Activated CD4-positive, alpha-beta T cell treated with anti-CD3 and anti-CD28 coated beads, Interleukin-2, Interleukin-4, amounts not matched to agents 100 ng/mL and 50 ng/mL, durations not matched to agents 16 hours and 8 hours (primary cell): Measurements from ENCODE around the gene XPOT.
"Not testable (repeated sequence)": the region's sequence is repeated elsewhere in the genome, so short reads cannot be mapped to it uniquely, and the experiment has no call there.

Source experiments
- DNase-seq: peaks from one replicate; pipeline ENCODE4 v3.0.0-alpha.2; 2020; ENCODE audit warnings: low spot score

The XPOT gene, protein sequence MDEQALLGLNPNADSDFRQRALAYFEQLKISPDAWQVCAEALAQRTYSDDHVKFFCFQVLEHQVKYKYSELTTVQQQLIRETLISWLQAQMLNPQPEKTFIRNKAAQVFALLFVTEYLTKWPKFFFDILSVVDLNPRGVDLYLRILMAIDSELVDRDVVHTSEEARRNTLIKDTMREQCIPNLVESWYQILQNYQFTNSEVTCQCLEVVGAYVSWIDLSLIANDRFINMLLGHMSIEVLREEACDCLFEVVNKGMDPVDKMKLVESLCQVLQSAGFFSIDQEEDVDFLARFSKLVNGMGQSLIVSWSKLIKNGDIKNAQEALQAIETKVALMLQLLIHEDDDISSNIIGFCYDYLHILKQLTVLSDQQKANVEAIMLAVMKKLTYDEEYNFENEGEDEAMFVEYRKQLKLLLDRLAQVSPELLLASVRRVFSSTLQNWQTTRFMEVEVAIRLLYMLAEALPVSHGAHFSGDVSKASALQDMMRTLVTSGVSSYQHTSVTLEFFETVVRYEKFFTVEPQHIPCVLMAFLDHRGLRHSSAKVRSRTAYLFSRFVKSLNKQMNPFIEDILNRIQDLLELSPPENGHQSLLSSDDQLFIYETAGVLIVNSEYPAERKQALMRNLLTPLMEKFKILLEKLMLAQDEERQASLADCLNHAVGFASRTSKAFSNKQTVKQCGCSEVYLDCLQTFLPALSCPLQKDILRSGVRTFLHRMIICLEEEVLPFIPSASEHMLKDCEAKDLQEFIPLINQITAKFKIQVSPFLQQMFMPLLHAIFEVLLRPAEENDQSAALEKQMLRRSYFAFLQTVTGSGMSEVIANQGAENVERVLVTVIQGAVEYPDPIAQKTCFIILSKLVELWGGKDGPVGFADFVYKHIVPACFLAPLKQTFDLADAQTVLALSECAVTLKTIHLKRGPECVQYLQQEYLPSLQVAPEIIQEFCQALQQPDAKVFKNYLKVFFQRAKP

DNA sequence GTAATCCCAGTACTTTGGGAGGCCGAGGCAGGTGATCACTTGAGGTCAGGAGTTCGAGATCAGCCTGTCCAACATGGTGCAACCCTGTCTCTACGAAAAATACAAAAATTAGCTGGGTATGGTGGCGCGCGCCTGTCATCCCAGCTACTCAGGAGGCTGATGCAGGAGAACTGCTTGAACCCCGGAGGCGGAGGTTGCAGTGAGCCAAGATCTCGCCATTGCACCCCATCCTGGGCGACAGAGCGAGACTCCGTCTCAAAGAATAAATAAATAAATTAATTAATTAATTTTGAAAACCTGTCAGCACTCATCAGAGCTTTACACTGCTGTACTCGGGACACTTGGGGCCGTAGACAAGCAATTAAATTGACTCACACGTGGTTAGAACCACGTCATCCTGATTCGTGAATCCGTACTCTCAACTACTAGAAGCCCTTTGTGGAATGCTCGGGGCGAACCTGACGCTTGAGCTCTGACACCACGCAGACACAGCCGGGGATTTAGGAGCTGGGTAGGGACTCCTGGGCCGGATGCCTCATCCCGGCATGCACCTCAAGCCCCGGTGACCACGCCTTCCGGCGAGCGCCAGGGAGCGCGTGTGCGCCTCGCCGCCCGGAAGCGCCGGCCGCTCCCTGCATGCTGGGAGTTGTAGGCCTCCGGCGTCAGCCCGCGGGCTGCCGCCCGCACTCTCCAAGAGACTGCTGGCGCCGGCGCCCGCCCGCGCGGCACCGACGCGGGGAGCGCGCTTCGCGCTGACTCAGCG is at the start of gene XPOT:
XPOT (plus strand) TSS at position 686 of the 763 bp plus-strand sequence. CDS start 5,644 bp downstream, outside the sequence.
- peak; percentile 96 for DNase-seq

DNA sequence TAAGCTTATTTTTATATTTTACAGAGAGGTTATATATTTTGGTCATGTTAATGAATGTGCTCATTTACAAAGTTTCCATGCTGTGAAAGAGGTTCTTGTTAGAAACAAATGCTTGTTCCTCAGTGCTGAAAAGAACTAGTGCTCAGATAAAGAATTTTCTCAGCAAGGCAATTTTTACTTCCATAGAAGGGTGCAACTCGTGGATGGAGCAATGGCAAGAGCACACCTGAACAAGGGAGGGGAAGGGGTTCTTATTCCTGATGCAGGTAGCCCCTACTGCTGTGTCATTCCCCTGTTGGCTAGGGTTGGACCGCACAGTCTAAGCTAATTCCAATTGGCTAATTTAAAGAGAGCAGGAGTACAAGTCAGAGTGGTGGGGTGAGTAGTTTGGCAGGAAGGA is 48.0 kb upstream of the XPOT start:
- not testable (repeated sequence) for DNase-seq

DNA sequence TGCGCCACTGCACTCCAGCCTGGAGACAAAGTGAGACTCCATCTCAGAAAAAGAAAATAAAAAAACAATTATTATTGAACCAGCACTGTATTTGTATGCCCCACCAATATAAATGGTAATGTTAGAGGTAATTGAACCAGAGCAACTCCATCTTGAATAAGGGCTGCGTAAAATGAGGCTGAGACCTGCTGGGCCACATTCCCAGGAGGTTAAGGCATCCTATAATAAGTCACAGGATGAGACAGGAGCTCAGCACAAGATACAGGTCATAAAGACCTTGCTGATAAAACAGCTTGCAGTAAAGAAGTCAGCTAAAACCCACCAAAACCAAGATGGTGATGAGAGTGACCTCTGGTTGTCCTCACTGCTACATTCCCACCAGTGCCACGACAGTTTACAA is 43.0 kb upstream of the XPOT start:
- not testable (repeated sequence) for DNase-seq

DNA sequence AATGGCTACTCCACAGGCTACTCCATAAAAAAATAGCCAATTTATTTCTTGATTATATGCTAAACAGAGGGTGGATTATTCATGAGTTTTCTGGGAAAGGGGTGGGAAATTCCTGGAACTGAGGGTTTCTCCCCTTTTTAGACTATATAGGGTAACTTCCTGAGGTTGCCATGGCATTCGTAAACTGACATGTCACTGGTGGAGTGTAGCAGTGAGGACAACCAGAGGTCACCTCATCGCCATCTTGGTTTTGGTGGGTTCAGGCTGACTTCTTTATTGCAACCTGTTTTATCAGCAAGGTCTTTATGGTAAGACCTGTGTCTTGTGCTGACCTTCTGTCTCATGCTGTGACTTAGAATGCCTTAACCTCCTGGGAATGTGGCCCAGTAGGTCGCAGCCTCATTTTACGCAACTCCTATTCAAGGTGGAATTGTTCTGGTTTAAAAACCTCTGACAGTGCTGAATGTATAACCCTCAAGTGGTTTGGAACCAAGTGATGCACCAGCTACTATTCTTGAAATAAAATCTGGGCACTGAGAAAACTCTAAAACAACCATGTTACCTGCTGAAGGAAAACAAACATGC is 41.4 kb upstream of the XPOT start:
- no peak for DNase-seq

DNA sequence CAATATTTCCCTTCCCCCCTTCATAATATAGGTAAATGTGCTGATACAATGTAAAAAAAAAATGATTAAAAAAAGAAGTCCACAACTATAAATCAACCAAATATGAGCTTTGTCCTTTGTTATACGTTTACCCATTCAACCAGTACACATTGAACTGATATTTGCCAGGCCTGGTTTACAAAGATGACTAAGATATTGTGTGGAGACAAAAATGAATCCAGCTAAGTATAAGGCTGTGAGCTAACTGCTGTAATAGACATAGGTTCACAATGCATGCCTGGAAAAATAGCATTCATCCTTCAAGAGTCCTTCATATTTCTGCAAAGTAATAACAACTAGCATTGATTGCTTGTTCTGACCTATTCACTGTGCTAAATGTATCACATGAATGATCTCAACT is 20.5 kb upstream of the XPOT start:
- no peak for DNase-seq

DNA sequence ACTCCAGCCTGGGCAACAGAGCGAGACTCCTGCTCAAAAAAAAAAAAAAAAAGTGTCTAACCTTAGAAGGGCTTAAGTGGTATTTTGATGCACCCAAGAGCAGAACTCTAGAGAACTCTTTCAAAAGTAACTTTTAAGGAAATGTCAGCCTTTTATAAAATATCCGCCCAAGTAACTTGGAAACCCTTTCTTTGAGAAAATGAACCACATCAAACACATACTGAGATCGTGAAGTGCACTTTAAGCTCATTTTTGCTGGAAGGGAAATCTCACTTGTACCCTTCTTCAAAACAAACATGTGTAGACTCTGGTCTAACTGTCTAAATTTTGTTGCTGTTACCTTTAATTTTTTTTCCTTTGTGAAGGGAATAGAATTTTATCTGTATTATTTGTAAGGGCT is 19.2 kb upstream of the XPOT start:
- DNase-seq: peak; percentile 19

DNA sequence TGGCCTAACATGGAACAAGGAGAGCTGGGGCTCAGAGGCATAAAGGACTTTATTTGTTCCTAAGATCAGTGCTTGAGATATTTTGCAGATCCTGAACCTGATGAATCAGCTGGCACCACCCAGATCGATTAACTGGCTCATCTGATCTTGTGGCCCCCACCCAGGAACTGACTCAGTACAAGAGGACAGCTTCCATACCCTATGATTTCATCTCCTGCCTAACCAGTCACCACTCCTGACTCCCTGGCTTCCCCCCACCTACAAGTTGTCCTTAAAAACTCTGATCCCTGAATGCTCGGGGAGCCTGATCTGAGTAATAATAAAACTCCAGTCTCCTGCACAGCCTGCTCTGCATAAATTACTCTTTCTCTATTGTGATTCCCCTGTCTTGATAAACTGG is 18.7 kb upstream of the XPOT start:
- peak; percentile 35 for DNase-seq

DNA sequence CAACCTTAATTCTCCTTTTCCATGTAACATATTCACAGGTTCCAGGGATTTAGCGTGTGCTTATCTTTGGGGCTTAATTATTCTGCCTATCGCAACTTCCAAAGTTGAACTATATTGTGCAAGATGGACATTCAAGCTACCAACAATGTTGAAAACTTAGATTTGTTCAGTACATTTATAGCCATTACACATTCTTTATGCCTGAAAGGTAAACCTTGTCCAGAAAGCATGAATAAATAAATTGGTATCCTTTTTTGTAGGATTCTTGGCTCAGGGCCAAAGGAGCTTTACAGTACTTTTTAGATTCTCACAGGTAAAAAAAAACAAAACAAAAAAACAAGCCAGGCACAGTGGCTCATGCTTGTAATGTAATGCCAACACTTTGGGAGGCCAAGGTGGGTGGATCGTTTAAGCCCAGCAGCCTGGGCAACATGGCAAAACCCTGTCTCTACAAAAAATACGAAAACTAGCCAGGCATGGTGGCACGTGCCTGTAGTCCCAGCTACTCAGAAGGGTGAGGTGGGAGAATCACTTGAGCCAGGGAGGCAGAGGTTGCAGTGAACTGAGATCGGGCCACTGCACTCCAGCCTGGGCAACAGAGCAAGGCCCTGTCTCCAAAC is 16.9 kb upstream of the XPOT start:
- DNase-seq: no peak

DNA sequence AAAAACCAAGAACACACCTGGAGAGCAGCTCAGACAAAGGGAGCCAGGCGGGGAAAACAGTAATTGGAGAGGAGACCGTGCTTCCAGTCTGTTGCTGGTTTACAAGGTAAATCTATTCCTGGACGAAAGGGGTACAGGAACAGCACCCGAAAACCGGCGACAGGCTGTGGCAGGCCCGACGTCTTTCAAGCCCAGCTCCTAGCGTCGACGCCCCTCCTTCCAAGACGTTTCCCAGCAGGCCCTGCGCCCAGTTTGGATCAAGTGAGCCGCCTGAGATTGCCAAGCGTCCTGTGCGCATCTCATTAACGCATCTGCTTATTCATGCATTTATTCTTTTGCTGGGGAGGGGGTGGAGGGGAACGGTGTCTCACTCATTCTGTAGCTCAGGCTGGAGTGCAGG is 15.0 kb upstream of the XPOT start:
- DNase-seq: no peak

DNA sequence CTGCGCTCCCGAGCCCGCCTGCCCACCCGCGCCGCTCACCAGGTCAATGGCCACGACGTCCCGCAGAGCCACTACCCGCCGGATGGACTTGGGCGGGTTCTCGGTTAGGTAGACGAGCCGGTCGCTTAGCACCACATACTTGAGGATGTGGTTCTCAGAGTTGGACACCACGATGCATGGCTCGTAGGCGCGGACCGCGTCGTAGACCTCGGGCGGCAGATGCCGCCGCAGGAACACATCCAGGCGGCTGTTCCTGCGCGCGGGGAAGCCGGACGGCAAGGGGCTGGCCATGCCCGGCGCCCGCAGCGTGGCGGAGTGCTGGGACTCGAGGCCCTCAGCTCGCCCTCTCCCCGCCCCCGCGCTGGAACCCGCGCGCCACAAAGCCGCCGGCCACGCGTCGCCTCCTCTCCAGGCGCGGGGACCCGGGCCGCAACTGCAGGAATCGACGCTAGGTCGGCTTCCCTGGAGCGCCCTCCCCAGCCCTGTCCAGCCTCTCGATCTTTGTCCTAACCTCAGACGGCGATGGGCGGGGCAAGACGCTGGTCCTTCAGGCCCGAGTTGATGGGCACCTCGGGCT is 13.8 kb upstream of the XPOT start, which contains the start of gene C12orf56:
C12orf56 (minus strand) TSS at position 484 of the 577 bp plus-strand sequence; CDS start at position 291, 193 bp downstream.
- no peak for DNase-seq

DNA sequence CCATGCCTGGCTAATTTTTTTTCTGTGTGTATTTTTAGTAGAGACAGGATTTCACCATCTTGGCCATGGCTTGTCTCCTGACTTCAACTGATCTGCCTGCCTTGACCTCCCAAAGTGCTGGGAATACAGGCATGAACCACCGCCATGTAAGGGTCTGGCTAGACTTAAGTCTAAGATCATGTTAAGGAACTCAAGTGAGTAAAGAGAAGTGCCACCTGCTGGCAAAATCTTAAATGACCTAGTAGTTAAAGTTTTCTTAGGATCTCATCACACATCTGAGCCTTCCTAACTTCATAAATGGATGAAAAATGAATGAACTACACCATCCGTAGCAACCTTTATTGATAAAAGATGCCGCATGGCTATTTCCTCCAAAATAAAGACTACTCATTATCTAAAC is 12.0 kb upstream of the XPOT start:
- peak; percentile 32 for DNase-seq

DNA sequence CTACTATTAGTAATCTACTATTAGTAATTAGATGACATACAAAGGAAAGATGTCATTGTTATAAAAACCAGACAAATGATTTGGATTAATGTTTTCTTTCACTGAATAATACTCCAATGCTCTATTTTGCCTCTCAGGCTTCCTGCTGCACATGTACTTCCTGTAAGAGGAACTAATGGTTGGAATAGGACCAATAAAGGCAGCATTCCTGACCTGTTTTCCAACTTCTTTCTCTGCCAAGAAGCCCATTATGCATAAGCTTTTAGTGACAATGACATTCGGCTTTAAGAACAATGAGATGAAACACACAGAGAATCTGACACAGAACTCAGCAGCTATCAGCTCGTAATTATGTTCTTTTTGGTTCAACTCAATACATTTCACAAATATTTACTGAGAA is 8.5 kb upstream of the XPOT start:
- no peak for DNase-seq

DNA sequence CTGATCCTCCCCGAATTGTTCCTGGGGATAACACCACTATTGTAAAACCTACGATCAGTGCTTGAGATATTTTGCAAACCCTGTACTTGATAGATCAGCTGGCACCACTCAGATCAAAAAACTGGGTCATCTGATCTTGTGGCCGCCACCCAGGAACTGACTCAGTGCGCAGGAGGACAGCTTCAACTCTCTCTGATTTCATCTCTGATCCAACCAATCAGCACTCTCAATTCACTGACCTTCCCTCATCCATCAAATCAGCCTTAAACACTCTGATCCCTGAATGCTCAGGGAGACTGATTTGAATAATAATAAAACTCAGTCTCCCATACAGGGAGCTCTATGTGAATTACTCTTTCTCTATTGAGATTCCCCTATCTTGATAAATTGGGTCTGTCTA is 4.2 kb upstream of the XPOT start:
- peak; percentile 54 for DNase-seq

DNA sequence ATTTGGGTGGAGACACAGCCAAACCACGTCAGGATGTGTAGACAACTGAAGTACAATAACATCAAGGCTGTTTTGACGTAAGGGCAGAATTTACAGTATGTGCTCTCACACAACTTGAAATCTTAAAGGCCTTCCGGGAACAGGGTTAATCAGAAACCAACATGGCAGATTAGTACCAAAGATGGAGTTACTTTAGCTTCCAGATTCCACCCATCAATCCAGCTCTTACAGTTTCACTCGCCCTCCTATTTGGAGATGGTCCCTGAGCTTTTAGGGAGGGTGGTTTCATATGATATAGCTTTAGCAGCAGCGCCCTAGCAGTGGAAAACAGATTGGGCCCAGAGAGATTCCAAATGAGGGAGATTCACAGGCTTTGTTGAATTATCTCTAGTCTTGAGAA is 2.0 kb upstream of the XPOT start:
- no peak for DNase-seq

DNA sequence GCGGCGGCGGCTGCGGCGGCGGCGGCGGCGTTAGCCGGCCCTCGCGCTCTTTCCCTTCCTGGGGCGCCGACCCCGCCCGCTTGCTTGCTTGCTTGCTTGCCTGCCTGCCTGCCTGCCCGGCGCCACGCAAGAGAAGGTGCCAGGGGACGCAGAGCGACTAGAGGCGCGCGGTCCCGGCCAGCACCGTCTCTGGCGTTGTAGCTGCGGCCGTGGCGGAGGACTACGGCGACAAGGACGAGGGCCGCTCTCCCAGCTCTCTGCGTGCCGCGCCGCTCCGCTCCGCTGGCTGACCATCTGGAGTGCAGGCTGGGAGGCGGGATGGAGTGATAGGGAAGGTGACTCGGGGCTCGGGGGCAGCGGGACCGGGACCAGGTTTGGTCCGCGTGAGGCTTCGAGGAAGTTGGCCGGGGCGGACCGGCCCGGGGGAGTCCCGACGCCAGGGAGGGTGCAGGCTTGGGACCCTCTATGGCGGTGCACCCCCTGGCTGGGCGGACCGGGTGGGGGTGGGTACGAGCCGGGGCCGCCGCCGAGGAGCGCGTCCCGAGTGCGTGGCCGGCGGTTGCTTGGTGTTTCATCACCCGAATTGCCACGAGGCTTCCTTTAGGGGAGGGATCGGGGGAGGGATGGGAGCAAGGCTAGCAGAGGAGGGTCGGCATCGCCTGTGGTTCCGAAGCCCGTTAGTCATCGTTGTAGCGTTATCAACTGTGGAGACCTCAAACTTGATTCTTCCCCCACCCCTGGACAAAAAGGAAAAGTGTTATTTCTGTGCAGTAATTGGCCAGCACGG is 471 bp downstream of the XPOT start:
- peak; percentile 79 for DNase-seq

DNA sequence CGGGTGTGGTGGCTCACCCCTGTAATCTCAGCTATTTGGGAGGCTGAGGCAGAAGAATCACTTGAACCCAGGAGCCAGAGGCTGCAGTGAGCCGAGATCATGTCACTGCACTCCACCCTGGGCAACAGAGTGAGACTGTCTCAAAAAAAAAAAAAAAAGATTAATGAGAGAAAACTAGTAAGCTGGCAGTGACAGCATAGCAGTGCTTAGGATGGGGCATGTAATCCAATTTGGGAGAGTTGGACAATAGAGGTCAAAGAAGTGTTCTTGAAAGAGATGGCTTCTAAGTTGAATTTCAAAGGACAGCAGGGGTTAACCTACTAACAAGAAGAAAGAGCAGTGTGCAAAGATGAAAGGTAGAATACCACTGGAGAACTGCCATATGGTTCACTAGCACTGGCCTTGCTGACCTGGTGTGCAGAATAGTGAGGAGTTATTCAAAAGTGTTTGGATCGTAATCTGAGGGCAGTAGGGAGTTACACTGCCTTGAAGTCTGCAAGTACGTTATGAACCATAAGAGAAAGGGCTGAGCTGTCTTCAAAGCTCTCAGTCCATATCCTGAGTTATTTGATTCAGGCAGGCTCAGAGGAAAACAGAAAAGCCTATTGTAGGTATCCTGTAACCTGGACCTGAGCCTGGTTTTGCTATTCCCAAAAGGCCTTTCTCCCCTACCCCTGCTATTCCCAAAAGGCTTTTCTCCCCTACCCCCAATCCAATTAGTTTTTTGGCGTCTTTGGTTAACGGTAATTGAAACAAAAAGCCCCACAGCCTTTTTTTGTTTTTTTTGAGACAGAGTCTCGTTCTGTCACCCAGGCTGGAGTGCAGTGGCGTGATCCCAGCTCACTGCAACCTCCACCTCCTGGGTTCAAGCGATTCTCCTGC is 3.4 kb downstream of the XPOT start:
- no peak for DNase-seq

DNA sequence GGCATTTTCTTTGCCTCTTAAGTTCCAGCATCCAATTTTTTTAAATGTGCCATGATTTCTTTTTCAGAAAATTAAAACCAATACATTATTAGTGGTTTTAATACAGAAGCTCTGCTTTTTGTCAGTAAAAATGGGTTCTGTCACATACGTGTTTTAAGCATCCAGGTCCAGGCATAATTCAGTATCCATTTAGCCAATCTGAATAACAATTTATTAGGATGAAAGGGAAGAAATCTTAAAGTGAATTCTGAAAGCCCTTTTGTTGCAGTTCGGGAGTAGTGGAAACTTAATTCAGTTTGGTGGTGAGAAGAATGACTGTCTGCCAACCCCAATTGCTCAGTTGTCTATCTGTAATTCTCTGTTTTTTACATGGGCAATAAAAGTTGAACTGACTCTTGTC is 7.2 kb downstream of the XPOT start:
- DNase-seq: no peak

DNA sequence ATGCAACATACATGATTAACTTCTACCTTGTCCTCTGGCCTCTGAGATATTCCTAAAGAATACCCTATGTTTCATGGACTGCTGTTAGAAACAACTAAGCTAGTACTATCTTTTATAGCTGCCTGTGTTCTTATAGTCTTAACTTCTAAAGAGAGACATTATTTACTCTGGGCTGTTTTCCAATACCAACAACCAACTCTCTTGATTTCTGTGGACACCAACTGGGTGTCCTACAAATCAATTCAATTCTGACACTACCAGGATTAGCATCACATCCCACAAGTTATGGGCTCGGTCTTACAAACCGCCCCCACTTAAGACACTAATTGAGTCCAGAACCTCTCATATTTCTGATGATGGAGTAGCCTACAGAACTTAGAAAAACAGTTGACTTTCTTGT is 8.3 kb downstream of the XPOT start:
- no peak for DNase-seq

DNA sequence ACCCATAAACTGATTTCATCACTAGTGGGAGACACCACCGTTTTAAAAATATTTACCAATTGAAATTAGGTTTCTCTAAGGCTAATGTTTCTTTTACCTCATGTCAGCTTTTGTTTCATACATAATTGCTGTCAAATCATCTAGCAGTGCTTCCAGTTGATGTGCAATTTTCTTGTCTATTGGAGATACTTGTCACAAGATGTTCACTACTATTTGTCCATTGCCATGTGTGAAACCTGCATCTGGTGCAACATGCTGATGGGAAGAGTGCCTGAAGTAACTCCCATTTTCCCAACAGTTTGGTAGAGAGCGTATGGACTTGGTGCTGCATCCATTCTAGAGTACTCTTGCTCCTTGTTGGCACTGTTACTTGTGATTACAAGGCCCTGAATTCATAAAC is 9.7 kb downstream of the XPOT start:
- no peak for DNase-seq
